Heart left ventricle (tissue), 13 donors: Measurements from ENCODE around the gene TSPAN12.

Source experiments
- POLR2A ChIP-seq, 2 donors: fragments of 450-650 bp; IDR thresholded peaks; one replicate each; pipeline ENCODE4 v1.6.1; 2017; ENCODE audit warnings: antibody characterized with exemption in 2 of 2, mild to moderate bottlenecking in 2 of 2, moderate library complexity in 2 of 2
- TF ChIP-seq, protein P1 (sequence below), 12 donors: fragments of 200-600 bp; sonication (generic) in 4 of 12; IDR thresholded peaks; one replicate each; pipeline versions ENCODE4 v1.5.0 to v1.8.0; 2018 to 2022; ENCODE audit warnings: antibody characterized with exemption in 12 of 12, mild to moderate bottlenecking in 5 of 12
- donor health status: ischemic (EF 13 %, LVEDD 7.1; RV severe dilation, severe dysfunction).
- donor health status: DM: no; HTN: yes; CAD: no.
- donor health status: DM: no; HTN: no; CAD: no.
- donor health status: ischemic (EF 25% LVEDD 6.9; RV normal size, moderate dysfunction).
- donor health status: ischemic (EF 25% LVEDD 5.7; RV mildly dilated, moderate dysfunction).
- donor health status: ischemic (EF 35%, LVEDD 5.7; RV mildly dilated, moderate dysfunction).
- donor health status: nonischemic (EF 11% LVEDD 7.7; RV severe dilation, severe dysfunction).
- donor health status: DM: yes; HTN: yes; CAD: no.
- donor health status: PGD.
- donor health status: ischemic (EF 29% LVEDD 5.4; RV normal size, mild dysfunction).
- donor health status: nonischemic (EF 23%, LVEDD 6.1; RV moderate dilation, normal function).

DNA sequence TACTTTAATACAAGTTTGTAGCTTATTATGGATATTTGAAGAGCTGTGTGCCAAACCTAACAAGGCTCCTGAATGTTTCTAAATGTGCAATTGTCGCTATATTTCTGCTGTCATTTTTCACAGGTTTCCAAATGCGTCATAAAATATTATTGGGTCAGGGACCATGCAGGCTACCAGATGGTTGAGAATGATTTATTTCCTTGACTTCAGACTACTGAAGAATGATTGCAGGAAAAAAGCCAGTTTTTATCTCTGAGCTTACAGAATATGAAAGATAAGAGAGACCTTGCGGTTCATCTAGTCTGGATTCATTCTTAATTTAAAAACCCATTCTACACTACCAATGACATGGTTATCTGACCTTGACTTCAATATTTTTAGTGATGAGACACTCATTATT is 55.2 kb downstream of the TSPAN12 start:
- TF ChIP-seq POLR2A (IDR thresholded peaks at IDR 0.05): no peak
- TF ChIP-seq, protein P1, sequence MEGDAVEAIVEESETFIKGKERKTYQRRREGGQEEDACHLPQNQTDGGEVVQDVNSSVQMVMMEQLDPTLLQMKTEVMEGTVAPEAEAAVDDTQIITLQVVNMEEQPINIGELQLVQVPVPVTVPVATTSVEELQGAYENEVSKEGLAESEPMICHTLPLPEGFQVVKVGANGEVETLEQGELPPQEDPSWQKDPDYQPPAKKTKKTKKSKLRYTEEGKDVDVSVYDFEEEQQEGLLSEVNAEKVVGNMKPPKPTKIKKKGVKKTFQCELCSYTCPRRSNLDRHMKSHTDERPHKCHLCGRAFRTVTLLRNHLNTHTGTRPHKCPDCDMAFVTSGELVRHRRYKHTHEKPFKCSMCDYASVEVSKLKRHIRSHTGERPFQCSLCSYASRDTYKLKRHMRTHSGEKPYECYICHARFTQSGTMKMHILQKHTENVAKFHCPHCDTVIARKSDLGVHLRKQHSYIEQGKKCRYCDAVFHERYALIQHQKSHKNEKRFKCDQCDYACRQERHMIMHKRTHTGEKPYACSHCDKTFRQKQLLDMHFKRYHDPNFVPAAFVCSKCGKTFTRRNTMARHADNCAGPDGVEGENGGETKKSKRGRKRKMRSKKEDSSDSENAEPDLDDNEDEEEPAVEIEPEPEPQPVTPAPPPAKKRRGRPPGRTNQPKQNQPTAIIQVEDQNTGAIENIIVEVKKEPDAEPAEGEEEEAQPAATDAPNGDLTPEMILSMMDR (IDR thresholded peaks at IDR 0.05): no peak
